GM12872 (cell line): ENCODE measurements around the gene GNAQ.

Experiments used
- TF ChIP-seq, protein P1 (sequence below): IDR thresholded peaks from 3 replicates; pipeline ENCODE4 v1.5.1; 2011; ENCODE audit warnings: low read depth, mild to moderate bottlenecking, low read length, moderate library complexity; ENCODE audit not compliant: insufficient read depth

The GNAQ gene

DNA sequence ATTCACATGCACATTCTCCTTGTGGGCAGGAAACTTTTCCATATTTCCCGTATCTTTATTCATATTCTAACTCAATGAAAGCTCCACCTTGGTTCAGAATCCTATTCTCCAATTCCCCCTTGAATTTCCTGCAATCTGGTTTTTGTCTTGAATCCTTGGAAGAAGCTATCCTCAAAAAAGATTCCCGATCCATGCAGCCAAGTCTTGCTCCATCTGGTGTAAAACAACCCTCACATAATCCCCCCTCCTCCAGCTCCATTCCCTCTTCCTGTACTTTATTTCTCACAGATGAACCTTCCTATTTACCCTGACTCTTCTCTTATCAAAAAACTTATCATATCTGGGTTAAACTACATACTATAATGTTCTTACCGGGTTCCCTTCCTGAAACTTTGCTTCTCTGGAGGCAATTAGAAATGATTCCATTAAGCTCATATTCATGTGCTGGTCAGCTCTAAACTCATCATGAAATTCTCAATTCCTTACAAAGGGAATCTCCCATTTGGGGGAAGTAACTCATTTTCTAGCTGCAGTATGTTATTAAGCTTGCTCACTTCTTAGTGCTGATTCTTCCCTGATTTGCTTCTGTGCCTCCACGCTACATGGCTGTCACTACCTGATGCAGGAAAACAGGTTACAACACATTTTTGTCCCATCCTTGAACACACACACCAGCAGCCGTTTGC, 81.7 kb downstream of the GNAQ start:
- TF ChIP-seq, protein P1, sequence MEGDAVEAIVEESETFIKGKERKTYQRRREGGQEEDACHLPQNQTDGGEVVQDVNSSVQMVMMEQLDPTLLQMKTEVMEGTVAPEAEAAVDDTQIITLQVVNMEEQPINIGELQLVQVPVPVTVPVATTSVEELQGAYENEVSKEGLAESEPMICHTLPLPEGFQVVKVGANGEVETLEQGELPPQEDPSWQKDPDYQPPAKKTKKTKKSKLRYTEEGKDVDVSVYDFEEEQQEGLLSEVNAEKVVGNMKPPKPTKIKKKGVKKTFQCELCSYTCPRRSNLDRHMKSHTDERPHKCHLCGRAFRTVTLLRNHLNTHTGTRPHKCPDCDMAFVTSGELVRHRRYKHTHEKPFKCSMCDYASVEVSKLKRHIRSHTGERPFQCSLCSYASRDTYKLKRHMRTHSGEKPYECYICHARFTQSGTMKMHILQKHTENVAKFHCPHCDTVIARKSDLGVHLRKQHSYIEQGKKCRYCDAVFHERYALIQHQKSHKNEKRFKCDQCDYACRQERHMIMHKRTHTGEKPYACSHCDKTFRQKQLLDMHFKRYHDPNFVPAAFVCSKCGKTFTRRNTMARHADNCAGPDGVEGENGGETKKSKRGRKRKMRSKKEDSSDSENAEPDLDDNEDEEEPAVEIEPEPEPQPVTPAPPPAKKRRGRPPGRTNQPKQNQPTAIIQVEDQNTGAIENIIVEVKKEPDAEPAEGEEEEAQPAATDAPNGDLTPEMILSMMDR = no peak

DNA sequence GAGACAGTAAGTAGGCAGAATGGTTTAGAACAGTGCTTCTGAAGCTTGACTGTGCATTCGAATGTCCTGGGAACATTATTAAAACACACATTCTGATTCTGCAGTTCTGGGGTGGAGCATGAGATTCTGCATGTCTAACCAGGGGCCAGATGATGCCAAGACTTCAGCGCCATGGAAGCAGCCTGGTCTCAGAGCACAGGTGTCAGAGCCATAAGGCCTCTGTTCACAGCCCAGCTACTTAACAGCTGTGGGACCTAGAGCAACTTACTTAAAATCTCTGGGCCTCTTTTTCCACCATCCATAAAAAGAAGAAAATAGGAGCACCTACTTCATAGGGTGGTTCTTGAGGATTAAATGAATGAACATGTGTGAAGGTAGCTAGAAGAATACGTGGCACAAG, 84.0 kb downstream of the GNAQ start:
- TF ChIP-seq, protein P1 = no peak

DNA sequence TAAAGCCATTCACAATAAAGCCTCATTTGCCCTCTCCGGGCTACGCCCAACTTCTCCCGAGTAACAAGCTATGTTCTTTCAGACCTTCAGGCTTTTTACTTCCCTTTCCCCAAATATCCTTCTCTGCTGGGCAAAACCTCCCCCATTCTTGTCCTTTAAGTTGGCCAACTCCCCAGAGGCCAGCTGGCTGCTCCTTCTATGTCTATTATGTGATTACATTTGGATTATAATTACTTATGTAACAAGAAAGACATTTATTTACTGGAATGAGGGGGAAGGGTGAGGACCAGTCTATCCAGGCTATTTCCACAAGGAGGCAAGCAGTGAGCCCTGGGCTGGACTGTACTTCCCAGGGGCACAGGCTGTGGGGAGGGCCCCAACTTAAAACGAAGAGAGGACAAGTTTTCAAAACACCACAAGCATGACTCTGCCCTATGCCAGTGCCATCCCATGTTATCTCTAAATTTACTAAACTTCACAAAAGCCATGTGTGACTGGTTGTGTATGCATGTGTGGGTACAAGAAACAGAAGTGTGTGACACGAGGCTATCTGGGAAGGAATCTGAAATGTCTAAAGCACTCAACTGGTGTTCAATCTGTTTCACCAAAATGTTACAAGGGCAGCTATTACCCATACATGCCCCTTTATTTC, 84.5 kb downstream of the GNAQ start:
- TF ChIP-seq, protein P1 = no peak

DNA sequence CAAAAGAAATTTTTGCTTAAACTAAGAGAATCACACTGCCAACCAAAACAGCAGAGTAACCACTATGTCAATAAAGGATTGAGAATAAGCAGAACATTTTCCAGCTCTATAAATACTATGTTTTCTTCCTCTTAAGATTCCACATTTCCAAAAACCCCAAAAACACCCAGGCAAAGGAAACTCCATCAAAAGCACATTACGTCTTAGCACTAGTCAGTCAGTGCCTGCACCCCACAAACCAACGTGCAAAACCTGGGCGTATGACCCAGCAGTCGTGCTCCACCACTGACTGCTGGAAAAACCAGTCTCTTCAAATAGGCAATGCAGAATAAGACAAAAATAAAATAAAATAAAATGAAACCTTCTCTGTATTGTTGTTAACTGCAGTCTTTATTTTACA, 85.3 kb downstream of the GNAQ start:
- TF ChIP-seq, protein P1 = no peak

DNA sequence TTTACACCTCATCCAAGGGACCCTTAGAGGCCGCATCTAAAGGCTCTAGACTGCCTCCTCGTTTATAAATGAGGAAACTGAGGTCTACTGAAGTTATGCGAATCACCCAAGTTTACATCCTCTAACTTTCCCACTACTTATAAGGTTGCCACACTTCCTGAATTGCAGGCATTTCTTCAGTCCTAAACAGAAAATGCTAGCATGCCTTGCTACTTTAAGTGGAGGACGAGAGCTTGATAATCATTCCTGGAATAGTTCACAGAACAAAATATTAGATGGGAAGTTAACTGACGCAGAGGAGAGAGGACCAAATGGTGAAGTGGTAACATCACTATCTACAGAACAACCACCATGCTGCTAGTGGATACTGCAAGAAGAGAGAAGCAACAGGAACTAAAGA, 85.8 kb downstream of the GNAQ start:
- TF ChIP-seq, protein P1 = no peak

DNA sequence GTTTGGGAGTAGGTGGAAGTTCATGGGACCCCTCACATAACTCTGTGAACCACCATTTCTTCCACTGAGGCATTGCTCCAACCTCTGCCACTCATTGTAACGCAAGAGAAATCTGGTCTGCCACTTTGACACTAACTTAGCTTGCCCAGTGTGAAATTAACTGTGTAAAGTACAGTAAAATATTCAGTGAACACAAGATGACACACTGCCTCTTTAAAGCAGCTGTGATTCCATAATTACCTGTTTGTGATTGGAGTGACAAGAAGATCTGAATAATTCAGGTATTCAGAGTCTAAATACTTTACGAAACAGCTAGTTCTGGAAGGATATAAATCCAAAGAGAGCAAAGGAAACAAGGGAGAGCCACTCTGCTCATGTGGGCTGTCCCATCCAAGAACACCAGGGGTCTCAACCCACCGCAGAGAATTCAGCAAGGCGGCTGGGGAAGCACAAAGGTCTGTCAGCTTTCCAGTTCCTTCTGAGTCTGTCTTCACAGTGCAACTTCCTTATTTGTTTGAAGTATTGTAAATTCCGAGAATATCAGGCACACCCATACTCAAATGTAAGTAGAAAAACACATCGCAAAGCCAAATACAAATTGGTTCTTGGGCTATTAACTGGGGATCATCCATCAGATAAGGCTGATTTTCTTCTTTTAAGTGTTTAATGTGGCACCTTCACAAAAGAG, 86.9 kb downstream of the GNAQ start:
- TF ChIP-seq, protein P1 = no peak

DNA sequence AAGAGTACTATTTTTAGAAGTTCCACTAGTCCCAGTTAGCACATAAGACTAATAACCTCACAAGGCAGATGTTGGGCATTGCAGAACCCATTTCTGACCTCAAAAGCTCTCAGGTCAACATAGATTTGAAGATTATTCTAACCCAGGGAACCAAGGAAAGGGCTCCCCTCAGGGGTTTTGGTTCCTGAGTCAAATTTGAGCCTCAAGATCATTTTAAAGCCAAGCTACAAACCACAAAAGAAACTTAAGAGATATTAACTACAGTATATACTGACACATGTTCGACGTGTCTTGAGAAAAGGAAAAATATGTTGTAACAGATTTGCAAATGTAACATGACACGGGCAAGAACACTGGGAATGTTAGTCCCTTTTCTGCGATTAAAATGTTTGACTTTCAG, 88.6 kb downstream of the GNAQ start:
- TF ChIP-seq, protein P1 = no peak
